Mesenchymal stem cell (in vitro differentiated cells and primary cell): ENCODE measurements around the gene WDTC1.

Experiments used
- DNase-seq: peaks from one replicate; pipeline ENCODE4 v3.0.0-alpha.2; 2013
- H2AFZ ChIP-seq: one replicate; pipeline ENCODE4 v1.6.1; 2013; ENCODE audit warnings: low read depth, mild to moderate bottlenecking, control low read depth, inconsistent platforms, low read length, moderate library complexity
- H2AK5ac ChIP-seq: 2 replicates; pipeline ENCODE4 v1.6.1; 2013; ENCODE audit warnings: low read length, moderate library complexity, mild to moderate bottlenecking, inconsistent platforms; ENCODE audit not compliant: severe bottlenecking
- H2BK120ac ChIP-seq: one replicate; pipeline ENCODE4 v1.6.1; 2013; ENCODE audit warnings: low read depth, mild to moderate bottlenecking, inconsistent platforms, low read length, moderate library complexity
- H2BK12ac ChIP-seq, 2 experiments: one replicate each; pipeline ENCODE4 v1.6.1; 2013; ENCODE audit warnings: inconsistent platforms in 2 of 2, low read length in 2 of 2, mild to moderate bottlenecking in 2 of 2, moderate library complexity in 2 of 2, control low read depth in 1 of 2
- H2BK15ac ChIP-seq: one replicate; pipeline ENCODE4 v1.6.1; 2013; ENCODE audit warnings: mild to moderate bottlenecking, low read depth, inconsistent platforms; ENCODE audit not compliant: poor library complexity, severe bottlenecking
- H2BK5ac ChIP-seq: 2 replicates; pipeline ENCODE4 v1.6.1; 2013; ENCODE audit warnings: low read depth, mild to moderate bottlenecking, low read length, control low read depth, inconsistent platforms; ENCODE audit not compliant: poor library complexity, severe bottlenecking
- H3K14ac ChIP-seq, 2 experiments: one replicate each; pipeline ENCODE4 v1.6.1; 2013; ENCODE audit warnings: inconsistent platforms in 2 of 2, low read length in 2 of 2, control low read depth in 1 of 2, mild to moderate bottlenecking in 1 of 2, moderate library complexity in 1 of 2
- H3K18ac ChIP-seq, 2 experiments: one replicate each; pipeline ENCODE4 v1.6.1; 2013; ENCODE audit warnings: inconsistent platforms in 2 of 2, low read length in 2 of 2, control low read depth in 1 of 2, low read depth in 1 of 2, mild to moderate bottlenecking in 1 of 2
- H3K23ac ChIP-seq, 2 experiments: one replicate each; pipeline ENCODE4 v1.6.1; 2013; ENCODE audit warnings: inconsistent platforms in 2 of 2, low read length in 2 of 2, mild to moderate bottlenecking in 2 of 2, moderate library complexity in 2 of 2, control low read depth in 1 of 2
- H3K27ac ChIP-seq: 2 replicates; pipeline ENCODE4 v1.5.1; 2013; ENCODE audit warnings: mild to moderate bottlenecking, moderate library complexity, low read length, control low read depth, inconsistent platforms; ENCODE audit not compliant: poor library complexity, severe bottlenecking
- H3K27me3 ChIP-seq, 2 experiments: 2 replicates each; pipeline versions ENCODE4 v1.6.1 to v1.7.0; 2013; ENCODE audit warnings: low read length in 2 of 2, mild to moderate bottlenecking in 2 of 2, moderate library complexity in 2 of 2, control low read depth in 1 of 2, inconsistent platforms in 1 of 2; ENCODE audit not compliant: control insufficient read depth in 1 of 2, insufficient read depth in 1 of 2
- H3K36me3 ChIP-seq, 2 experiments: 2 replicates each; pipeline versions ENCODE4 v1.6.1 to v1.7.0; 2013; ENCODE audit warnings: low read length in 2 of 2, control low read depth in 1 of 2, inconsistent platforms in 1 of 2, low read depth in 1 of 2, mild to moderate bottlenecking in 1 of 2; ENCODE audit not compliant: insufficient read depth in 2 of 2, control insufficient read depth in 1 of 2
- H3K4ac ChIP-seq, 2 experiments: one replicate each; pipeline ENCODE4 v1.6.1; 2013; ENCODE audit warnings: inconsistent platforms in 2 of 2, low read length in 2 of 2, mild to moderate bottlenecking in 2 of 2, moderate library complexity in 2 of 2, control low read depth in 1 of 2, low read depth in 1 of 2
- H3K4me1 ChIP-seq: 2 replicates; pipeline ENCODE4 v1.6.1; 2013; ENCODE audit warnings: low read depth, low read length, control low read depth; ENCODE audit not compliant: control insufficient read depth, insufficient read depth
- H3K4me2 ChIP-seq: 2 replicates; pipeline ENCODE4 v1.6.1; 2013; ENCODE audit warnings: low read length, mild to moderate bottlenecking, inconsistent platforms; ENCODE audit not compliant: poor library complexity, severe bottlenecking
- H3K4me3 ChIP-seq, 2 experiments: 2 replicates each; pipeline versions ENCODE4 v1.5.1 to v1.7.0; 2013; ENCODE audit warnings: low read length in 2 of 2, mild to moderate bottlenecking in 2 of 2, control low read depth in 1 of 2, low read depth in 1 of 2; ENCODE audit not compliant: insufficient read depth in 1 of 2
- H3K79me1 ChIP-seq: replicated peaks from 2 replicates; pipeline ENCODE4 v1.6.1; 2013; ENCODE audit warnings: mild to moderate bottlenecking, control low read depth, low read length, inconsistent platforms; ENCODE audit not compliant: poor library complexity, severe bottlenecking
- H3K9ac ChIP-seq: 2 replicates; pipeline ENCODE4 v1.7.0; 2013; ENCODE audit warnings: mild to moderate bottlenecking, low read length, moderate library complexity
- H3K9me3 ChIP-seq: 2 replicates; pipeline ENCODE4 v1.7.0; 2013; ENCODE audit warnings: mild to moderate bottlenecking, low read length; ENCODE audit not compliant: control insufficient read depth
- H4K8ac ChIP-seq: one replicate; pipeline ENCODE4 v1.6.1; 2013; ENCODE audit warnings: inconsistent platforms, mild to moderate bottlenecking, low read length, moderate library complexity
- H4K91ac ChIP-seq: one replicate; pipeline ENCODE4 v1.6.1; 2013; ENCODE audit warnings: mild to moderate bottlenecking, low read length, inconsistent platforms
- WGBS: methylation state at CpG from one replicate; pipeline ENCODE4 v1.1.7; 2013; ENCODE audit warnings: mixed read lengths; 5-methylcytosine and 5-hydroxymethylcytosine counted together

Gene WDTC1

DNA sequence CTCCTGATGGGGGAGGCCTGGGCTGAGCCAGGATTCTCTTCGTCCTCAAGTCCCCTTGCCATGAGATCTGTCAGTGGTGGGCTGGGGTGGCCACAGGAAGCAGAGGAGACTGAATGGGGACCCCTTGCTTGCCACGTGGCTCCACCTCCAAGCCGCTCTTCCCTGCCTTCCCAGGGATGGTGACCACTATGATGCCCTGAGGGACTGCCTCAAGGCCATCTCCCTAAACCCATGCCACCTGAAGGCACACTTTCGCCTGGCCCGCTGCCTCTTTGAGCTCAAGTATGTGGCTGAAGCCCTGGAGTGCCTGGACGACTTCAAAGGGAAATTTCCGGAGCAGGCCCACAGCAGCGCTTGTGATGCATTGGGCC lies 66.6 kb downstream of the WDTC1 start:
- peak overlapping the region; percentile 90 for H2AK5ac ChIP-seq
- H2AFZ ChIP-seq = peak overlapping the region; percentile 68
- no peak overlapping the region for H3K4me3 ChIP-seq
- no peak for DNase-seq
- peak overlapping the region; percentile 63 for H3K9ac ChIP-seq
- H4K8ac ChIP-seq = peak overlapping the region; percentile 86
- H3K4me2 ChIP-seq = no peak overlapping the region
- H3K4me1 ChIP-seq = peaks cover 40% of the 10 kb centered on the region
- H3K14ac ChIP-seq = peak overlapping the region in 1 of 2 experiments; percentile 88
- H2BK120ac ChIP-seq = no peak overlapping the region
- peak overlapping the region; percentile 66 to 88 for H3K4ac ChIP-seq
- H2BK12ac ChIP-seq = peak overlapping the region; percentile 92 to 96
- H3K36me3 ChIP-seq = peaks cover 35 to 63% of the 10 kb centered on the region in 2 experiments
- H3K27me3 ChIP-seq = no peaks in the 10 kb centered on the region
- no peak overlapping the region for H3K23ac ChIP-seq
- 57% methylated on average over 8 of the region's 8 CpGs for WGBS
- peak overlapping the region; percentile 98 for H3K27ac ChIP-seq
- peaks cover 3% of the 10 kb centered on the region for H3K79me1 ChIP-seq
- H2BK15ac ChIP-seq = peak overlapping the region; percentile 62
- H2BK5ac ChIP-seq = no peak overlapping the region
- peak overlapping the region; percentile 75 for H4K91ac ChIP-seq
- peak overlapping the region; percentile 63 to 90 for H3K18ac ChIP-seq
- no peaks in the 10 kb centered on the region for H3K9me3 ChIP-seq

- no peak overlapping the region for H3K4me3 ChIP-seq
- H3K4me2 ChIP-seq = no peak overlapping the region
- H2AFZ ChIP-seq = no peak overlapping the region
- no peak overlapping the region for H3K23ac ChIP-seq
- no peaks in the 10 kb centered on the region for H3K9me3 ChIP-seq
- H3K4ac ChIP-seq = no peak overlapping the region
- H3K27ac ChIP-seq = peak overlapping the region; percentile 98
- no peaks in the 10 kb centered on the region for H3K27me3 ChIP-seq
- peaks cover 41 to 62% of the 10 kb centered on the region in 2 experiments for H3K36me3 ChIP-seq
- H4K8ac ChIP-seq = no peak overlapping the region
- no peak overlapping the region for H2BK15ac ChIP-seq
- H2BK5ac ChIP-seq = no peak overlapping the region
- no peak for DNase-seq
- H3K9ac ChIP-seq = peak overlapping the region; percentile 63
- H3K14ac ChIP-seq = no peak overlapping the region
- 80% methylated on average over 7 of the region's 10 CpGs for WGBS
- H3K18ac ChIP-seq = no peak overlapping the region
- H2BK12ac ChIP-seq = no peak overlapping the region
- H3K79me1 ChIP-seq = peaks cover 3% of the 10 kb centered on the region
- H2AK5ac ChIP-seq = peak overlapping the region; percentile 90
- H3K4me1 ChIP-seq = peaks cover 43% of the 10 kb centered on the region
- H2BK120ac ChIP-seq = no peak overlapping the region
- no peak overlapping the region for H4K91ac ChIP-seq
Observed at GRCh38 chr1:27301582-27302199, 67.3 kb downstream of the WDTC1 start.

GRCh38 chr1:27302612-27303011 lies 68.2 kb downstream of the WDTC1 start:
- Histone ChIP-seq H3K4ac (no peak overlapping the region), H2BK120ac (no peak overlapping the region), H3K9me3 (no peaks in the 10 kb centered on the region), H2BK5ac (no peak overlapping the region), H2AK5ac (no peak overlapping the region), H3K27ac (no peak overlapping the region), H3K79me1 (peaks cover 3% of the 10 kb centered on the region), H4K91ac (no peak overlapping the region), H3K14ac (no peak overlapping the region), H2AFZ (no peak overlapping the region), H3K4me1 (peaks cover 47% of the 10 kb centered on the region), H3K18ac (no peak overlapping the region), H3K36me3 (peaks cover 37 to 53% of the 10 kb centered on the region in 2 experiments), H3K23ac (no peak overlapping the region), H3K4me3 (no peak overlapping the region), H4K8ac (no peak overlapping the region), H2BK15ac (no peak overlapping the region), H3K27me3 (no peaks in the 10 kb centered on the region), H3K4me2 (no peak overlapping the region), H3K9ac (no peak overlapping the region), H2BK12ac (no peak overlapping the region)
- 83% methylated on average over 2 of the region's 2 CpGs for WGBS
- DNase-seq = no peak

- Histone ChIP-seq H2AFZ (no peak overlapping the region), H3K9ac (no peak overlapping the region), H3K27me3 (no peaks in the 10 kb centered on the region), H3K36me3 (peaks cover 31 to 44% of the 10 kb centered on the region in 2 experiments), H2BK12ac (no peak overlapping the region), H2BK120ac (no peak overlapping the region), H3K4me1 (peaks cover 49% of the 10 kb centered on the region), H2BK5ac (no peak overlapping the region), H3K79me1 (peaks cover 3% of the 10 kb centered on the region), H3K9me3 (no peaks in the 10 kb centered on the region), H3K23ac (no peak overlapping the region), H3K4me3 (no peak overlapping the region), H4K91ac (no peak overlapping the region), H2AK5ac (no peak overlapping the region), H3K14ac (no peak overlapping the region), H4K8ac (no peak overlapping the region), H3K27ac (no peak overlapping the region), H3K4me2 (no peak overlapping the region), H2BK15ac (no peak overlapping the region), H3K18ac (no peak overlapping the region), H3K4ac (no peak overlapping the region)
- WGBS = 90% methylated on average over 14 of the region's 15 CpGs
- DNase-seq = no peak
Observed at GRCh38 chr1:27303509-27303908, 69.1 kb downstream of the WDTC1 start.
